GM23338 (cell line): ENCODE data around the gene CSTB.

ENCODE experiments used
- EZH2 ChIP-seq: fragments of 200-600 bp; sonication (generic); IDR thresholded peaks from one replicate; pipeline ENCODE4 v1.8.0; 2017; ENCODE audit warnings: antibody characterized with exemption, mild to moderate bottlenecking, low read depth; ENCODE audit not compliant: unreplicated experiment
- EZH2phosphoT487 ChIP-seq: fragments of 200-600 bp; sonication (generic); IDR thresholded peaks from one replicate; pipeline ENCODE4 v1.8.1; 2018; ENCODE audit warnings: antibody characterized with exemption; ENCODE audit not compliant: unreplicated experiment
- JUNB ChIP-seq: IDR thresholded peaks from one replicate; pipeline ENCODE4 v1.6.1; 2016; ENCODE audit warnings: antibody characterized with exemption; ENCODE audit not compliant: unreplicated experiment
- POLR2AphosphoS5 ChIP-seq: IDR thresholded peaks from 2 replicates; pipeline ENCODE4 v1.6.1; 2016; ENCODE audit warnings: antibody characterized with exemption, low read depth
- TF ChIP-seq, protein P1 (sequence below), 2 experiments: fragments of 200-600 bp in 1 of 2; sonication (generic) in 1 of 2; conservative IDR thresholded peaks; 2 replicates each; pipeline versions ENCODE4 v1.5.1 to v1.6.1; 2016 to 2017; ENCODE audit warnings: antibody characterized with exemption in 2 of 2, low read depth in 2 of 2, mild to moderate bottlenecking in 2 of 2, moderate library complexity in 1 of 2

GRCh38 chr21:43760391-43760958, 15.6 kb downstream of the CSTB start:
- no peak for TF ChIP-seq EZH2
- TF ChIP-seq, protein P1, sequence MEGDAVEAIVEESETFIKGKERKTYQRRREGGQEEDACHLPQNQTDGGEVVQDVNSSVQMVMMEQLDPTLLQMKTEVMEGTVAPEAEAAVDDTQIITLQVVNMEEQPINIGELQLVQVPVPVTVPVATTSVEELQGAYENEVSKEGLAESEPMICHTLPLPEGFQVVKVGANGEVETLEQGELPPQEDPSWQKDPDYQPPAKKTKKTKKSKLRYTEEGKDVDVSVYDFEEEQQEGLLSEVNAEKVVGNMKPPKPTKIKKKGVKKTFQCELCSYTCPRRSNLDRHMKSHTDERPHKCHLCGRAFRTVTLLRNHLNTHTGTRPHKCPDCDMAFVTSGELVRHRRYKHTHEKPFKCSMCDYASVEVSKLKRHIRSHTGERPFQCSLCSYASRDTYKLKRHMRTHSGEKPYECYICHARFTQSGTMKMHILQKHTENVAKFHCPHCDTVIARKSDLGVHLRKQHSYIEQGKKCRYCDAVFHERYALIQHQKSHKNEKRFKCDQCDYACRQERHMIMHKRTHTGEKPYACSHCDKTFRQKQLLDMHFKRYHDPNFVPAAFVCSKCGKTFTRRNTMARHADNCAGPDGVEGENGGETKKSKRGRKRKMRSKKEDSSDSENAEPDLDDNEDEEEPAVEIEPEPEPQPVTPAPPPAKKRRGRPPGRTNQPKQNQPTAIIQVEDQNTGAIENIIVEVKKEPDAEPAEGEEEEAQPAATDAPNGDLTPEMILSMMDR (conservative IDR thresholded peaks at IDR 0.05; ENCODE audit: low read depth in 2 of 2), result peak in 1 of 2 experiments; percentile 34; a peak in 1 of 4 replicates
- no peak for TF ChIP-seq POLR2AphosphoS5
- TF ChIP-seq JUNB, result no peak
- no peak for TF ChIP-seq EZH2phosphoT487
